Gastrocnemius medialis (tissue), 4 donors: Measurements from ENCODE around the gene MICALL2. TPM values are rescaled to one million over a fixed set of nuclear protein-coding genes. Genes with fewer than 3 reads are reported as not detected.
A peak's percentile ranks its signal among the peaks of the same experiment; 100 is the strongest.

Source experiments
- ATAC-seq, 2 donors: fragments of 150-250 bp; one replicate each; pipeline ENCODE4 v1.9.1; 2016
- DNase-seq, 2 donors: peaks; one replicate each; pipeline ENCODE4 v3.0.0-alpha.2; 2019
- H3K27ac ChIP-seq, 4 donors: fragments of 200-600 bp; sonication (generic); 1 replicate in 1 of 4; 2 replicates in 3 of 4; pipeline ENCODE4 v1.5.1; 2016 to 2018; ENCODE audit warnings: mild to moderate bottlenecking in 2 of 4, moderate library complexity in 1 of 4
- H3K27me3 ChIP-seq, 3 donors: fragments of 200-600 bp; sonication (generic) in 2 of 3; 1 replicate in 1 of 3; 2 replicates in 2 of 3; pipeline versions ENCODE4 v1.5.1 to v1.6.0; 2016 to 2019; ENCODE audit warnings: mild to moderate bottlenecking in 1 of 3, moderate library complexity in 1 of 3
- H3K36me3 ChIP-seq, 2 donors: fragments of 200-600 bp; sonication (generic) in 1 of 2; one replicate each; pipeline ENCODE4 v1.5.1; 2017 to 2018
- H3K4me1 ChIP-seq, 2 donors: fragments of 200-600 bp; sonication (generic) in 1 of 2; one replicate each; pipeline ENCODE4 v1.5.1; 2016 to 2017; ENCODE audit warnings: mild to moderate bottlenecking in 2 of 2
- H3K4me3 ChIP-seq, 4 donors: fragments of 200-600 bp; sonication (generic) in 3 of 4; 1 replicate in 1 of 4; 2 replicates in 3 of 4; pipeline ENCODE4 v1.5.1; 2016 to 2019; ENCODE audit warnings: mild to moderate bottlenecking in 2 of 4
- H3K9me3 ChIP-seq, 3 donors: fragments of 200-600 bp; sonication (generic) in 2 of 3; 1 replicate in 1 of 3; 2 replicates in 2 of 3; pipeline ENCODE4 v1.5.1; 2016 to 2019
- CTCF ChIP-seq, 5 experiments: fragments of 450-650 bp in 3 of 5; fragments of 200-600 bp in 2 of 5; sonication (generic) in 2 of 5; IDR thresholded peaks in 4 of 5; conservative IDR thresholded peaks in 1 of 5; 1 replicate in 4 of 5; 2 replicates in 1 of 5; pipeline ENCODE4 v1.5.1; 2016 to 2019; ENCODE audit warnings: antibody characterized with exemption in 5 of 5, mild to moderate bottlenecking in 3 of 5, moderate library complexity in 3 of 5
- POLR2A ChIP-seq, 2 donors: fragments of 450-650 bp; IDR thresholded peaks; one replicate each; pipeline ENCODE4 v1.6.1; 2017; ENCODE audit warnings: antibody characterized with exemption in 2 of 2, mild to moderate bottlenecking in 2 of 2, moderate library complexity in 2 of 2
- in situ Hi-C, 4 donors: fragments of 200-750 bp; cut with MboI; loops; one replicate each; pipeline versions ENCODE4 v1.15.0 to v1.8.0; 2017; ENCODE audit warnings: low sequenced_read_pairs in 4 of 4
- intact Hi-C: fragments of 100-400 bp; cut with DNase I; formaldehyde crosslinking; loops from one replicate; pipeline ENCODE4 v1.15.1; 2023; ENCODE audit warnings: low total_unique reads
- total RNA-seq, 4 donors: library from RNA; depleted of rRNA; stranded (reverse); fragments of >200 nt; gene quantifications; one replicate each; pipeline versions ENCODE4 v1.1.0 to v1.2.3, GENCODE V29; 2016

MICALL2 gene
- total RNA-seq, 4 donors from 2014 or later = 1.6 to 4.8 (median 2.4) TPM

DNA sequence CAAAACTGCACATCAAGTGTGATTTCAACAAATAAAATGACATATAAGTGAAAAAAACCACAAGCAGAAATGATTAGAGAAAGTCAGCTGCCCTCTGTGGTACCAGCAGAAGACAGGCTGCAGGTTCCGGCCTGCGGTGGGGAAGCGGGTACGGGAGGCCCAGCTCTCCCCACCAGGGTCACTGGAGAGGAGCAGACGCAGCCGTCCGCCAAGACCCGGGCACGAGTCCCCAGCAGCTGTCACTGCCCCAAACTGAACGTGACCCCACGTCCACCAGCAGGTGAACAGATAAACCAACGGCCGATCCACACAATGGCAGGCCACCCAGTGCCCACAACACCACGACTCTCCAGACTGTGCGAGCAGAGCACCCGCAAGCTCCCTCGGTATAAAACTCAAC is 16.1 kb upstream of the MICALL2 start:
- peaks cover 0 to 89% of the 10 kb centered on the region in 2 donors for H3K36me3 ChIP-seq
- TF ChIP-seq POLR2A (IDR thresholded peaks at IDR 0.05) = no peak
- TF ChIP-seq CTCF (IDR thresholded peaks at IDR 0.05 in 4 of 5, conservative IDR thresholded peaks at IDR 0.05 in 1 of 5) = no peak
- no peak overlapping the region for H3K27ac ChIP-seq
- H3K4me1 ChIP-seq = no peaks in the 10 kb centered on the region
- no peaks in the 10 kb centered on the region for H3K27me3 ChIP-seq
- intact Hi-C loops = no loop called here
- in situ Hi-C loops = no loop called here
- no peak for DNase-seq
- no peaks in the 10 kb centered on the region for H3K9me3 ChIP-seq
- H3K4me3 ChIP-seq = no peak overlapping the region
- no peak for ATAC-seq

- DNase-seq (no peak), ATAC-seq (no peak)
- in situ Hi-C loops = no loop called here
- TF ChIP-seq POLR2A (IDR thresholded peaks at IDR 0.05) (no peak), CTCF (IDR thresholded peaks at IDR 0.05 in 4 of 5, conservative IDR thresholded peaks at IDR 0.05 in 1 of 5) (no peak)
- no peaks in the 10 kb centered on the region for H3K27me3 ChIP-seq
- intact Hi-C loops = loop anchor here (1.0 kb wide), 1 partner anchor 42 kb away; no protein-coding TSS in a partner anchor
- no peaks in the 10 kb centered on the region for H3K4me1 ChIP-seq
- no peak overlapping the region for H3K4me3 ChIP-seq
- peaks cover 0 to 89% of the 10 kb centered on the region in 2 donors for H3K36me3 ChIP-seq
- no peaks in the 10 kb centered on the region for H3K9me3 ChIP-seq
- H3K27ac ChIP-seq = no peak overlapping the region
Measured at GRCh38 chr7:1474736-1475135, 15.5 kb upstream of the MICALL2 start.

DNA sequence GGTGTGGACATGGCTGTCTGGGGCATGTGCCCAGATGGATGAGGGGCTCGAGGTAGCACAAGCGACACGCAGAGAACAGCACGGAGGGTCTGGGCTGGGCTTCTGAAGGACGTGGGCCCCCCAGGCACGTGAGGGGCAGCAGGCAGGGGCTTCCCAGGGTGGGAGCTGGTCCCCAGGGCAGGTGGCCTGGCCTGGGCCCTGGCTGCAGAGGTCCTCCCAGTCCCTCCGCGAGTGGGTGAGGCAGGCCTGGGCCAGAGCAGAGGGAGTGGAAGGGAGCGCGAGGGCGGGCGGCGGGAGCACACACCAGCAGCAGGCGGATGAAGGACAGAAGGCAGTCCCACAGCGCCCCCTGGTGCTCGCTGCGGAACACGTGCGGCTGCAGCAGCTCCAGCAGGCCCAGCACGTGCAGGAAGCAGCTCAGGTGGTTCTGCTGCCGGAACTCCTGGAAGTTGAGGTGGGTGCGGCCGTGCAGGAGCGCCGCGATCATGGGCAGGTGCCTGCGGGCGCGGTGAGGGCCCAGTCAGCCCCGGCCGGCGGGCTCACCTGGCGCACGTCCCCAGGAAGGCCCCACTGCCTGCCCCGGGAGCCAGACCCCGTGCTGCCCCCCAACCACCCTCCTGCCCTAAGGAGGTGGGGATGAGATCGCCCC is 14.7 kb upstream of the MICALL2 start:
- in situ Hi-C loops = no loop called here
- Histone ChIP-seq H3K36me3 (peaks cover 0 to 90% of the 10 kb centered on the region in 2 donors), H3K27me3 (no peaks in the 10 kb centered on the region), H3K4me1 (no peaks in the 10 kb centered on the region), H3K9me3 (no peaks in the 10 kb centered on the region), H3K27ac (no peak overlapping the region), H3K4me3 (no peak overlapping the region)
- TF ChIP-seq CTCF (IDR thresholded peaks at IDR 0.05 in 4 of 5, conservative IDR thresholded peaks at IDR 0.05 in 1 of 5) (peak; percentile 68 to 93 (median 86)), POLR2A (IDR thresholded peaks at IDR 0.05) (no peak)
- ATAC-seq = peak; percentile 58 to 88
- peak; percentile 56 to 77 for DNase-seq
- intact Hi-C loops = loop anchor here (1.0 kb wide), 1 partner anchor 42 kb away; no protein-coding TSS in a partner anchor

DNA sequence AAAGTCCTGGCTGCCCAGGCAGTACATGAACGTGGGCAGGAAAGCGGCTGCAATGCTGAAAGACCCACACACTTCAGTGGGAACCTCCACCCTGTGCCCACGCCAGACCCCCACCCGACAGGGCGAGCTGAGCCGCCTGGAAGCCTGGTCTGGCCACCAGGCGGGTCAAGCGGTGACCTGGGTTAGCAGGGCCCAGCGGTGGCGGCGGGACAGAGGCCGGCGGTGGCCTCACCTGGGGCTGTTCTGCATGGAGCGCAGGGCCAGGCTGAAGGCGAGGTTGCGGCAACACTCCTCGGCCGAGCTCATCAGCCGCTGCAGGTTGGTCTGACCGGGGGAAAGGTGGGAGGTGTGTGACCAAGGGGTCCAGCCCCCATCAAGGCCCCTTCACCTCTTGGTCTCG is 11.6 kb upstream of the MICALL2 start:
- no peak for TF ChIP-seq CTCF (IDR thresholded peaks at IDR 0.05 in 4 of 5, conservative IDR thresholded peaks at IDR 0.05 in 1 of 5)
- no peak for TF ChIP-seq POLR2A (IDR thresholded peaks at IDR 0.05)
- in situ Hi-C loops (no loop called here), intact Hi-C loops (no loop called here)
- no peak for DNase-seq
- Histone ChIP-seq H3K27ac (no peak overlapping the region), H3K4me3 (no peak overlapping the region), H3K9me3 (no peaks in the 10 kb centered on the region), H3K4me1 (peaks cover 7 to 12% of the 10 kb centered on the region in 2 donors), H3K36me3 (peaks cover 0 to 60% of the 10 kb centered on the region in 2 donors), H3K27me3 (no peaks in the 10 kb centered on the region)
- no peak for ATAC-seq
